Uterus (tissue), 4 donors: Measurements from ENCODE around the gene TUBGCP4. TPM values are rescaled to one million over a fixed set of nuclear protein-coding genes. Genes with fewer than 3 reads are reported as not detected.

Source experiments
- DNase-seq, 2 donors: peaks; one replicate each; pipeline ENCODE4 v3.0.0-alpha.2; 2019 to 2020
- H3K27ac ChIP-seq, 2 donors: fragments of 200-600 bp; sonication (generic); 1 replicate in 1 of 2; 2 replicates in 1 of 2; pipeline ENCODE4 v1.5.1; 2016 to 2018
- H3K27me3 ChIP-seq, 2 donors: fragments of 200-600 bp; sonication (generic); one replicate each; pipeline ENCODE4 v1.5.1; 2018 to 2019; ENCODE audit warnings: control low read depth in 1 of 2
- H3K36me3 ChIP-seq, 2 donors: fragments of 200-600 bp; sonication (generic); one replicate each; pipeline ENCODE4 v1.5.1; 2019; ENCODE audit warnings: control low read depth in 1 of 2
- H3K4me1 ChIP-seq, 2 donors: fragments of 200-600 bp; sonication (generic); one replicate each; pipeline ENCODE4 v1.5.1; 2018 to 2019; ENCODE audit warnings: control low read depth in 1 of 2
- H3K4me3 ChIP-seq, 2 donors: fragments of 200-600 bp; sonication (generic); 1 replicate in 1 of 2; 2 replicates in 1 of 2; pipeline ENCODE4 v1.5.1; 2018 to 2019; ENCODE audit warnings: mild to moderate bottlenecking in 1 of 2
- H3K9me3 ChIP-seq, 2 donors: fragments of 200-600 bp; sonication (generic); one replicate each; pipeline ENCODE4 v1.5.1; 2019; ENCODE audit warnings: control low read depth in 1 of 2
- CTCF ChIP-seq, 4 experiments: fragments of 200-600 bp in 2 of 4; fragments of 450-650 bp in 2 of 4; sonication (generic) in 2 of 4; IDR thresholded peaks; one replicate each; pipeline ENCODE4 v1.5.1; 2016 to 2019; ENCODE audit warnings: antibody characterized with exemption in 4 of 4, mild to moderate bottlenecking in 2 of 4, moderate library complexity in 1 of 4
- POLR2A ChIP-seq, 2 donors: fragments of 450-650 bp; IDR thresholded peaks; one replicate each; pipeline ENCODE4 v1.6.1; 2016; ENCODE audit warnings: antibody characterized with exemption in 2 of 2, mild to moderate bottlenecking in 1 of 2, moderate library complexity in 1 of 2
- intact Hi-C: fragments of 100-400 bp; cut with DNase I; formaldehyde crosslinking; loops from one replicate; pipeline ENCODE4 v1.15.1; 2023; ENCODE audit warnings: low total_unique reads
- total RNA-seq, 4 donors: library from RNA; depleted of rRNA in 3 of 4; stranded (reverse); fragments of >200 nt in 3 of 4; gene quantifications; one replicate each; pipeline versions ENCODE4 v1.1.0 to v1.2.4, GENCODE V29; 2014 to 2023
- donor health status: DM: yes; HTN: yes; CAD: no.

Gene TUBGCP4
- 10 to 100 TPM in 2 of 4 donors, 1 to 10 TPM in 2; 6.9 to 21.2 (median 14.5) TPM for total RNA-seq

GRCh38 chr15:43370975-43371974 is at the start of gene TUBGCP4, which contains the start of gene ZSCAN29:
TUBGCP4 (plus strand) TSS chr15:43371101; CDS start chr15:43371355, 254 bp downstream.
ZSCAN29 (minus strand) TSS chr15:43371043; CDS start chr15:43369913, 1,130 bp downstream.
- intact Hi-C loops: no loop called here
- H3K27me3 ChIP-seq: no peaks in the 10 kb centered on the region
- H3K27ac ChIP-seq: peak within 1 kb of the TSS; percentile 59 to 71
- TF ChIP-seq CTCF (IDR thresholded peaks at IDR 0.05) (peak in 1 of 4 experiments; percentile 41), POLR2A (IDR thresholded peaks at IDR 0.05) (peak in 1 of 2 donors; percentile 19)
- DNase-seq: peak; percentile 70 to 84
- no peaks in the 10 kb centered on the region for H3K9me3 ChIP-seq
- peak within 1 kb of the TSS; percentile 65 to 71 for H3K4me3 ChIP-seq
- no peaks in the 10 kb centered on the region for H3K4me1 ChIP-seq
- H3K36me3 ChIP-seq: no peaks in the 10 kb centered on the region

GRCh38 chr15:43325039-43325684 is 45.7 kb upstream of the TUBGCP4 start:
- Histone ChIP-seq H3K27me3 (no peaks in the 10 kb centered on the region), H3K27ac (no peak overlapping the region), H3K4me3 (no peak overlapping the region), H3K36me3 (no peaks in the 10 kb centered on the region), H3K4me1 (peaks cover 9 to 11% of the 10 kb centered on the region in 2 donors), H3K9me3 (no peaks in the 10 kb centered on the region)
- intact Hi-C loops: no loop called here
- DNase-seq: no peak
- TF ChIP-seq CTCF (IDR thresholded peaks at IDR 0.05) (no peak), POLR2A (IDR thresholded peaks at IDR 0.05) (no peak)

GRCh38 chr15:43329217-43329959 is 41.5 kb upstream of the TUBGCP4 start:
- Histone ChIP-seq H3K4me3 (peak overlapping the region; percentile 61 to 92), H3K9me3 (no peaks in the 10 kb centered on the region), H3K27ac (peak overlapping the region; percentile 85 to 92), H3K36me3 (no peaks in the 10 kb centered on the region), H3K27me3 (no peaks in the 10 kb centered on the region), H3K4me1 (peaks cover 9 to 11% of the 10 kb centered on the region in 2 donors)
- intact Hi-C loops: no loop called here
- peak in 1 of 2 donors; percentile 19 for DNase-seq
- TF ChIP-seq POLR2A (IDR thresholded peaks at IDR 0.05) (no peak), CTCF (IDR thresholded peaks at IDR 0.05) (no peak)

GRCh38 chr15:43329960-43330779 is 40.7 kb upstream of the TUBGCP4 start, which contains the start of gene LCMT2:
LCMT2 (minus strand) TSS chr15:43330573; CDS start chr15:43330489, 84 bp downstream.
- Histone ChIP-seq H3K27me3 (no peaks in the 10 kb centered on the region), H3K9me3 (no peaks in the 10 kb centered on the region), H3K4me1 (peaks cover 9 to 11% of the 10 kb centered on the region in 2 donors), H3K36me3 (no peaks in the 10 kb centered on the region), H3K4me3 (peak within 1 kb of the TSS; percentile 61 to 92), H3K27ac (peak within 1 kb of the TSS; percentile 85 to 92)
- intact Hi-C loops: no loop called here
- TF ChIP-seq CTCF (IDR thresholded peaks at IDR 0.05) (peak in 2 of 4 experiments; percentile 1 to 20), POLR2A (IDR thresholded peaks at IDR 0.05) (peak in 1 of 2 donors; percentile 75)
- DNase-seq: peak; percentile 92 to 93
